Left ventricle myocardium inferior (tissue), 1 donor: ENCODE measurements around the gene DST. TPM values are rescaled to one million over a fixed set of nuclear protein-coding genes. Genes with fewer than 3 reads are reported as not detected.

ENCODE experiments used
- DNase-seq: peaks from one replicate; pipeline ENCODE4 v3.0.0-alpha.2; 2020
- H3K27ac ChIP-seq: fragments of 200-600 bp; replicated peaks from 2 replicates; pipeline ENCODE4 v1.8.0; 2021
- H3K27me3 ChIP-seq: fragments of 200-600 bp; 2 replicates; pipeline ENCODE4 v1.8.0; 2021; ENCODE audit warnings: low read depth
- H3K36me3 ChIP-seq: fragments of 200-600 bp; 2 replicates; pipeline ENCODE4 v1.8.0; 2021
- H3K4me1 ChIP-seq: fragments of 200-600 bp; 2 replicates; pipeline ENCODE4 v1.8.0; 2021
- H3K4me3 ChIP-seq: fragments of 200-600 bp; 2 replicates; pipeline ENCODE4 v1.8.0; 2021; ENCODE audit warnings: mild to moderate bottlenecking, moderate library complexity
- H3K9me3 ChIP-seq: fragments of 200-600 bp; replicated peaks from 2 replicates; pipeline ENCODE4 v1.8.0; 2021
- intact Hi-C: fragments of 100-400 bp; cut with micrococcal nuclease; formaldehyde crosslinking; loops from one replicate; pipeline ENCODE4 v1.11.0; 2022
- total RNA-seq: library from RNA; stranded (reverse); fragmentation: NEBNext Ultra II Directional; extraction: Animal tissue kit (Norgen Biotek cat#: 25700); gene quantifications from one replicate; pipeline ENCODE4 v1.2.1, GENCODE V29; 2021
- TF ChIP-seq, protein P1 (sequence below): fragments of 200-600 bp; IDR thresholded peaks from 2 replicates; pipeline ENCODE4 v1.8.0; 2021; ENCODE audit warnings: antibody characterized with exemption, mild to moderate bottlenecking, borderline replicate concordance
- donor health status: DM: no; HTN: yes; CAD: no; lungs with severe emphysema.

Gene DST
- total RNA-seq, 1 donor from 2014 or later: 331 TPM

DNA sequence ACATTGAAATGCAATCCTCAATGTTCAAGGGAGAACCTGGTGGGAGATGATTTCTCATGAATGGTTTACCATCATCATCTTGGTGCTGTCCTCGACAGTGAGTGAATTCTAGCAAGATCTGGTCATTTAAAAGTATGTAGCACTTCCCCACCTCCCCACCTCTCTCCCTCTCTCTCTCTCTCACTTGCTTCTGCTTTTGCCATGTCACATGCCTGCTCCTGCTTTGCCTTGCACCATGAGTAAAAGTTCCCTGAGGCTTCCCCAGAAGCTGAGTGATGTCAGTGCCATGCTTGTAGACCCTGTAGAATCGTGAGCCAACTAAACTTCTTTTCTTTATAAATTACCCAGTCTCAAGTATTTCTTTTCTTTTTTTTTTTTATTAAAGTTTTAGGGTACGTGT is 60.5 kb downstream of the DST start:
- Histone ChIP-seq H3K36me3 (peaks cover 16% of the 10 kb centered on the region), H3K27ac (no peak overlapping the region), H3K9me3 (no peaks in the 10 kb centered on the region), H3K4me3 (no peak overlapping the region), H3K4me1 (no peaks in the 10 kb centered on the region), H3K27me3 (no peaks in the 10 kb centered on the region)
- no peak for DNase-seq
- TF ChIP-seq, protein P1, sequence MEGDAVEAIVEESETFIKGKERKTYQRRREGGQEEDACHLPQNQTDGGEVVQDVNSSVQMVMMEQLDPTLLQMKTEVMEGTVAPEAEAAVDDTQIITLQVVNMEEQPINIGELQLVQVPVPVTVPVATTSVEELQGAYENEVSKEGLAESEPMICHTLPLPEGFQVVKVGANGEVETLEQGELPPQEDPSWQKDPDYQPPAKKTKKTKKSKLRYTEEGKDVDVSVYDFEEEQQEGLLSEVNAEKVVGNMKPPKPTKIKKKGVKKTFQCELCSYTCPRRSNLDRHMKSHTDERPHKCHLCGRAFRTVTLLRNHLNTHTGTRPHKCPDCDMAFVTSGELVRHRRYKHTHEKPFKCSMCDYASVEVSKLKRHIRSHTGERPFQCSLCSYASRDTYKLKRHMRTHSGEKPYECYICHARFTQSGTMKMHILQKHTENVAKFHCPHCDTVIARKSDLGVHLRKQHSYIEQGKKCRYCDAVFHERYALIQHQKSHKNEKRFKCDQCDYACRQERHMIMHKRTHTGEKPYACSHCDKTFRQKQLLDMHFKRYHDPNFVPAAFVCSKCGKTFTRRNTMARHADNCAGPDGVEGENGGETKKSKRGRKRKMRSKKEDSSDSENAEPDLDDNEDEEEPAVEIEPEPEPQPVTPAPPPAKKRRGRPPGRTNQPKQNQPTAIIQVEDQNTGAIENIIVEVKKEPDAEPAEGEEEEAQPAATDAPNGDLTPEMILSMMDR: no peak
- intact Hi-C loops: no loop called here

DNA sequence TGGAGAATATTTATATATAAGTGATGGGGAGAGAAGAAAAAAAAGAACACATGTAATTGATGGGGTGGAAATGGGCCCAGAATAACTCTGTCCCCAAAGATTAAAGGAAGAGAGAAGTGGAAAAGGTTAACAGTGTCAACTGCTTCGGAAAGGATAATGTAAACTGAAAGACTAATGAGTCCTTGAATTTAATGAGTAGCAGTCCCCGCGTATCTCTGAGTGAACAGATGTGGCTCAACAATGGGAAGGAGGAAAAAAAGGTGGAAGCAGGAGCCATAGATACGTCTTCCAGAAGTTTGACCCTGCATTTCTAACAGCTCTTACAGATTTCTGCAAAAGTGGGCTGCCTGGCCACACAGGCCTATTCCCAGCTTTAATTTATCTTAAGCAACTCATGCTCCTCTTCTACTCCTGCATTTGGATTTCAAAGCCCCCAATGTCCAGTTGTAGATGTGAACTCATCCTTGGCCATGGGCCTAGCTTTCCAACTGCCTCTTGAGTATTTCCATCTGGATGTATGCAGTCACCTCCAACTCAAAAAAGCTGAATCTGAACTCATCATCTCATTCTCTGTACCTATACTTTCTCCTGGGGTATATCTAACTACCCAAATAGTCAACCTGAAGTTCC is 61.3 kb downstream of the DST start:
- Histone ChIP-seq H3K27ac (no peak overlapping the region), H3K9me3 (no peaks in the 10 kb centered on the region), H3K36me3 (peaks cover 22% of the 10 kb centered on the region), H3K27me3 (no peaks in the 10 kb centered on the region), H3K4me3 (no peak overlapping the region), H3K4me1 (no peaks in the 10 kb centered on the region)
- no peak for DNase-seq
- TF ChIP-seq, protein P1: no peak
- intact Hi-C loops: no loop called here

DNA sequence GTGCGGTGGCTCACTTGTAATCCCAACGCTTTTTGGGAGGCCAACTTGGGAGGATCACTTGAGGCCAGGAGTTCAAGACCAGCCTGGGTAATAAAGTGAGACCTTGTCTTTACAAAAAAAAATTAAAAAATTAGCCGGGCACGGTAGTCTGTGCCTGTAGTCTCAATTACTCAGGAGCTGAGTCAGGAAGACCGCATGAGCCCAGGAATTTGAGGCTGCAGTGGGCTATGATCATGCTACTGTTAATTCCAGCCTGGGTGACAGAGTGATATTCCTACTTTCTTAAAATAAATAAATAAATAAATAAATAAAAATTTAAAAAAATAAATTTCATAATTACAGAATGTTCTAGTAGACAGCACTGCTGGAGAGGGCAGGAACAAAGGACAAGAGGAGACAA is 62.4 kb downstream of the DST start:
- Histone ChIP-seq H3K36me3 (peaks cover 32% of the 10 kb centered on the region), H3K4me3 (no peak overlapping the region), H3K27ac (no peak overlapping the region), H3K9me3 (no peaks in the 10 kb centered on the region), H3K4me1 (peaks cover 5% of the 10 kb centered on the region), H3K27me3 (no peaks in the 10 kb centered on the region)
- no peak for DNase-seq
- TF ChIP-seq, protein P1: no peak
- intact Hi-C loops: no loop called here

DNA sequence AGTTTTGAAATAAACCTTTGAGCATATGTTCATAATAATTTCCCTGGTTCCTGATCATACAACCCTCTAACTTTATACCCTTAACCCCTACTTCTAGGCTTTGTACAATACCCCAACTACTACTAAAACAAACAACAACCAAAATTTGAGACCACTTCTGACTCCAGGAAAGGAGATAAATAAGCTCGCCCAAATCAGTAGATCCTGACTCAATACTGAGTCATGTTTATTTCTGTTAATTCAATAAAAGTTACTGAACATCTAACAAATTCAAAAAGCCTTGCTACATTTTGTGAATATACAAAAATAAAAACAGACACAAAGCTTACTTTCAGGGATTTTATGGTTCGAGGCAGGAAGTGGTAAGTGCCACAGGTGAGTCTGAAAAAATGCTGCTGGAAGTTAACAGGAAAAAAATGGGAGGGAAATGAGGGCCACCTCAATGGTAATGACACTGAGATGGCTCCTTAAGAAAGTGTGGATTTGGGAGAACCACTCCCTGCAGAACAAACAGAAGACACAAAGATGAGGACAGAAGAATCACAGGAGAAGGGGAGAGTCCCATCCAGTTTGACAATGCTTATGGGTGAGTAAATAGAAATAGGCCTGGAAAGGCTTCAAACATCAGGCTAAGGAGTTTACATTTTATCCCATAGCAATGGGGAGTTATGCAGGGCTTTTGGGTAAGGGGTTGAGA is 63.4 kb downstream of the DST start:
- intact Hi-C loops: no loop called here
- Histone ChIP-seq H3K4me1 (peaks cover 11% of the 10 kb centered on the region), H3K27ac (no peak overlapping the region), H3K4me3 (no peak overlapping the region), H3K27me3 (no peaks in the 10 kb centered on the region), H3K9me3 (no peaks in the 10 kb centered on the region), H3K36me3 (peaks cover 32% of the 10 kb centered on the region)
- TF ChIP-seq, protein P1: no peak
- DNase-seq: no peak

DNA sequence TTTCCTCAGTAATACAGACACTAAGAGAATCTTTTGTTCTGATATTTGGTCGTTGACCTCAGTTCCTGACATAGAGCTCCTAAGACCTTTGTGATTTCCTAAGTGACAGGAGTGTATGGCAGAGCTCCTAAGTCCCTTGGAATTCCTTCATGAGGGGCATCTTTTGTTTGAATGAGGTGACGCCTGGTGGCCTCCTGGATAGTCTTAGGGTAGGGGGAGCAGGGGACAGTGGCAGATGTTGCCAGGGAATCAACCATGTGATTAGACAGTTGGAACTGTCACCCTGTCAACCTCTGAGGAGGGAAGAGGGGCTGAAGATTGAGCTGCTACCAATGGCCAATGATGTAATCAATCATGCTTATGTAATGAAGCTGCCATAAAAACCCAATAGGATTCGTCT is 67.0 kb downstream of the DST start:
- no peaks in the 10 kb centered on the region for H3K9me3 ChIP-seq
- no peak overlapping the region for H3K27ac ChIP-seq
- no peak for DNase-seq
- intact Hi-C loops: no loop called here
- H3K4me3 ChIP-seq: no peak overlapping the region
- peaks cover 35% of the 10 kb centered on the region for H3K4me1 ChIP-seq
- peaks cover 52% of the 10 kb centered on the region for H3K36me3 ChIP-seq
- TF ChIP-seq, protein P1: no peak
- H3K27me3 ChIP-seq: no peaks in the 10 kb centered on the region
